ENCODE results near the gene AGBL1.

The AGBL1 gene

GRCh38 chr15:86714241-86714640, 634.6 kb downstream of the AGBL1 start:
- DNase-seq (ENCODE audit: low spot score): no peak

- DNase-seq (ENCODE audit: low spot score): no peak
Measured at GRCh38 chr15:86725628-86726027, 646.0 kb downstream of the AGBL1 start.

- no peak for DNase-seq (ENCODE audit: low spot score)
Measured at GRCh38 chr15:86735247-86736040, 655.8 kb downstream of the AGBL1 start.

- no peak for DNase-seq (ENCODE audit: low spot score)
Measured at GRCh38 chr15:86741917-86742316, 662.2 kb downstream of the AGBL1 start.

GRCh38 chr15:86743283-86743903, 663.7 kb downstream of the AGBL1 start:
- DNase-seq (ENCODE audit: low spot score): peak; percentile 66

- DNase-seq (ENCODE audit: low spot score): no peak
Measured at GRCh38 chr15:86744198-86744780, 664.6 kb downstream of the AGBL1 start.

GRCh38 chr15:86751116-86751515, 671.4 kb downstream of the AGBL1 start:
- DNase-seq (ENCODE audit: low spot score): no peak

GRCh38 chr15:86754846-86755245, 675.2 kb downstream of the AGBL1 start:
- DNase-seq (ENCODE audit: low spot score): no peak

GRCh38 chr15:86756688-86757087, 677.0 kb downstream of the AGBL1 start:
- no peak for DNase-seq (ENCODE audit: low spot score)

- DNase-seq (ENCODE audit: low spot score): no peak
Measured at GRCh38 chr15:86759800-86760523, 680.3 kb downstream of the AGBL1 start.

- no peak for DNase-seq (ENCODE audit: low spot score)
Measured at GRCh38 chr15:86762874-86763273, 683.2 kb downstream of the AGBL1 start.

- DNase-seq (ENCODE audit: low spot score): no peak
Measured at GRCh38 chr15:86764021-86764420, 684.4 kb downstream of the AGBL1 start.

- DNase-seq (ENCODE audit: low spot score): no peak
Measured at GRCh38 chr15:86765281-86765680, 685.6 kb downstream of the AGBL1 start.

GRCh38 chr15:86772369-86773059, 692.8 kb downstream of the AGBL1 start:
- no peak for DNase-seq (ENCODE audit: low spot score)

GRCh38 chr15:86773736-86774135, 694.1 kb downstream of the AGBL1 start:
- DNase-seq (ENCODE audit: low spot score): no peak

GRCh38 chr15:86776145-86776544, 696.5 kb downstream of the AGBL1 start:
- DNase-seq (ENCODE audit: low spot score): no peak

- DNase-seq (ENCODE audit: low spot score): no peak
Measured at GRCh38 chr15:86796521-86796920, 716.9 kb downstream of the AGBL1 start.

GRCh38 chr15:86797135-86797534, 717.5 kb downstream of the AGBL1 start:
- no peak for DNase-seq (ENCODE audit: low spot score)

GRCh38 chr15:86799226-86799625, 719.6 kb downstream of the AGBL1 start:
- no peak for DNase-seq (ENCODE audit: low spot score)

- no peak for DNase-seq (ENCODE audit: low spot score)
Measured at GRCh38 chr15:86802244-86802643, 722.6 kb downstream of the AGBL1 start.

GRCh38 chr15:86804406-86804805, 724.7 kb downstream of the AGBL1 start:
- no peak for DNase-seq (ENCODE audit: low spot score)

- no peak for DNase-seq (ENCODE audit: low spot score)
Measured at GRCh38 chr15:86810329-86810728, 730.7 kb downstream of the AGBL1 start.

All from NAMALWA (cell line).